Endodermal cell (in vitro differentiated cells): Measurements from ENCODE around the gene ZDHHC7. TPM values are rescaled to one million over a fixed set of nuclear protein-coding genes. Genes with fewer than 3 reads are reported as not detected.
"Not testable (repeated sequence)": the region's sequence is repeated elsewhere in the genome, so short reads cannot be mapped to it uniquely, and the experiment has no call there.

Experiments
- DNase-seq: peaks from one replicate; pipeline ENCODE4 v3.0.0-alpha.2; 2017
- H3K27ac ChIP-seq: 2 replicates; pipeline ENCODE4 v1.5.1; 2013; ENCODE audit warnings: mild to moderate bottlenecking, low read depth, low read length, moderate library complexity
- H3K27me3 ChIP-seq: 2 replicates; pipeline ENCODE4 v1.6.1; 2013; ENCODE audit warnings: mild to moderate bottlenecking, low read length, moderate library complexity; ENCODE audit not compliant: insufficient read depth, control insufficient read depth, poor library complexity, severe bottlenecking
- H3K36me3 ChIP-seq: 2 replicates; pipeline ENCODE4 v1.7.0; 2013; ENCODE audit warnings: mild to moderate bottlenecking, low read length, moderate library complexity; ENCODE audit not compliant: control insufficient read depth, insufficient read depth
- H3K4me1 ChIP-seq: one replicate; pipeline ENCODE4 v1.7.0; 2013; ENCODE audit warnings: low read length; ENCODE audit not compliant: control insufficient read depth, insufficient read depth
- H3K4me3 ChIP-seq: 2 replicates; pipeline ENCODE4 v1.5.1; 2013; ENCODE audit warnings: mild to moderate bottlenecking, low read length, moderate library complexity
- H3K9ac ChIP-seq: 2 replicates; pipeline ENCODE4 v1.6.1; 2013; ENCODE audit warnings: mild to moderate bottlenecking, low read length, moderate library complexity; ENCODE audit not compliant: poor library complexity, severe bottlenecking; ENCODE audit errors: extremely low read depth
- H3K9me3 ChIP-seq: 2 replicates; pipeline ENCODE4 v1.6.1; 2013; ENCODE audit warnings: mild to moderate bottlenecking, low read length, moderate library complexity; ENCODE audit not compliant: control insufficient read depth
- H3K27ac Mint-ChIP-seq: 2 replicates; pipeline ENCODE4 v1.8.0; 2020; ENCODE audit warnings: mixed read lengths
- H3K27me3 Mint-ChIP-seq: 2 replicates; pipeline ENCODE4 v1.8.0; 2021; ENCODE audit warnings: mild to moderate bottlenecking, mixed read lengths; ENCODE audit not compliant: insufficient read depth
- H3K36me3 Mint-ChIP-seq: 2 replicates; pipeline ENCODE4 v1.8.0; 2020; ENCODE audit warnings: low read depth, mixed read lengths
- H3K4me1 Mint-ChIP-seq: 2 replicates; pipeline ENCODE4 v1.8.0; 2020; ENCODE audit warnings: mixed read lengths
- H3K4me3 Mint-ChIP-seq: 2 replicates; pipeline ENCODE4 v1.8.0; 2020; ENCODE audit warnings: mild to moderate bottlenecking, moderate library complexity, mixed read lengths
- H3K9me3 Mint-ChIP-seq: 2 replicates; pipeline ENCODE4 v1.8.0; 2020; ENCODE audit warnings: mild to moderate bottlenecking, mixed read lengths
- CTCF ChIP-seq: fragments of 200-600 bp; sonication (generic); conservative IDR thresholded peaks from 2 replicates; pipeline ENCODE4 v1.5.0; 2021; ENCODE audit warnings: antibody characterized with exemption, mild to moderate bottlenecking
- WGBS, 2 experiments: methylation state at CpG; one replicate each; pipeline versions ENCODE4 v1.1.5 to v1.1.7; 2013; ENCODE audit warnings: missing lambda C conversion rate in 2 of 2, mixed read lengths in 1 of 2; ENCODE audit not compliant: insufficient coverage in 1 of 2, insufficient read length in 1 of 2; 5-methylcytosine and 5-hydroxymethylcytosine counted together
- total RNA-seq, 2 donors: library from RNA; stranded (reverse); fragmentation: NEBNext Ultra II Directional in 1 of 2; extraction: Animal tissue kit (Norgen Biotek cat#: 25700) in 1 of 2; gene quantifications; 2 replicates in 1 of 2; 3 replicates in 1 of 2; pipeline ENCODE4 v1.2.1, GENCODE V29; 2021

Gene ZDHHC7
- total RNA-seq, 2 donors from 2014 or later: 58.7 to 61.8 TPM

GRCh38 chr16:85034591-85035433 is 23.5 kb upstream of the ZDHHC7 start:
- Mint-ChIP-seq H3K27me3 (peaks cover 4% of the 10 kb centered on the region), H3K4me3 (no peak overlapping the region), H3K27ac (no peak overlapping the region), H3K36me3 (peaks cover 5% of the 10 kb centered on the region), H3K9me3 (no peaks in the 10 kb centered on the region), H3K4me1 (no peaks in the 10 kb centered on the region)
- no peaks in the 10 kb centered on the region for H3K27me3 ChIP-seq
- H3K36me3 ChIP-seq: no peaks in the 10 kb centered on the region
- no peak for TF ChIP-seq CTCF
- DNase-seq: no peak
- H3K9me3 ChIP-seq: no peaks in the 10 kb centered on the region
- no peak overlapping the region for H3K9ac ChIP-seq
- no peak overlapping the region for H3K4me3 ChIP-seq
- H3K27ac ChIP-seq: no peak overlapping the region
- 89 to 90% methylated on average over 9 to 18 of the region's 18 CpGs for WGBS, 2 experiments
- no peaks in the 10 kb centered on the region for H3K4me1 ChIP-seq

- Histone ChIP-seq H3K4me3 (no peak overlapping the region), H3K27ac (no peak overlapping the region), H3K36me3 (no peaks in the 10 kb centered on the region), H3K27me3 (peaks cover 12% of the 10 kb centered on the region), H3K4me1 (no peaks in the 10 kb centered on the region), H3K9ac (no peak overlapping the region), H3K9me3 (no peaks in the 10 kb centered on the region)
- peak; percentile 58 for DNase-seq
- H3K36me3 Mint-ChIP-seq: peaks cover 5% of the 10 kb centered on the region
- H3K27ac Mint-ChIP-seq: no peak overlapping the region
- no peaks in the 10 kb centered on the region for H3K9me3 Mint-ChIP-seq
- peaks cover 14% of the 10 kb centered on the region for H3K27me3 Mint-ChIP-seq
- H3K4me1 Mint-ChIP-seq: peaks cover 13% of the 10 kb centered on the region
- 71 to 73% methylated on average over 10 to 17 of the region's 17 CpGs for WGBS, 2 experiments
- H3K4me3 Mint-ChIP-seq: no peak overlapping the region
- no peak for TF ChIP-seq CTCF
Measured at GRCh38 chr16:85033171-85033570, 21.8 kb upstream of the ZDHHC7 start.

GRCh38 chr16:85032187-85032586 is 20.9 kb upstream of the ZDHHC7 start:
- not testable (repeated sequence) for H3K4me1 ChIP-seq, H3K9me3 Mint-ChIP-seq, H3K36me3 ChIP-seq, H3K27ac Mint-ChIP-seq, H3K36me3 Mint-ChIP-seq, H3K9ac ChIP-seq, H3K4me3 ChIP-seq, H3K27ac ChIP-seq, H3K9me3 ChIP-seq, H3K4me3 Mint-ChIP-seq, DNase-seq
- peaks cover 16% of the 10 kb centered on the region for H3K27me3 Mint-ChIP-seq
- H3K4me1 Mint-ChIP-seq: peaks cover 14% of the 10 kb centered on the region
- 93 to 96% methylated on average over 3 to 4 of the region's 4 CpGs for WGBS, 2 experiments
- peaks cover 13% of the 10 kb centered on the region for H3K27me3 ChIP-seq
